Measurements from ENCODE around the gene PDZD4.

PDZD4 gene

GRCh38 chrX:153782313-153782712, 48.0 kb downstream of the PDZD4 start:
- DNase-seq: no peak

DNA sequence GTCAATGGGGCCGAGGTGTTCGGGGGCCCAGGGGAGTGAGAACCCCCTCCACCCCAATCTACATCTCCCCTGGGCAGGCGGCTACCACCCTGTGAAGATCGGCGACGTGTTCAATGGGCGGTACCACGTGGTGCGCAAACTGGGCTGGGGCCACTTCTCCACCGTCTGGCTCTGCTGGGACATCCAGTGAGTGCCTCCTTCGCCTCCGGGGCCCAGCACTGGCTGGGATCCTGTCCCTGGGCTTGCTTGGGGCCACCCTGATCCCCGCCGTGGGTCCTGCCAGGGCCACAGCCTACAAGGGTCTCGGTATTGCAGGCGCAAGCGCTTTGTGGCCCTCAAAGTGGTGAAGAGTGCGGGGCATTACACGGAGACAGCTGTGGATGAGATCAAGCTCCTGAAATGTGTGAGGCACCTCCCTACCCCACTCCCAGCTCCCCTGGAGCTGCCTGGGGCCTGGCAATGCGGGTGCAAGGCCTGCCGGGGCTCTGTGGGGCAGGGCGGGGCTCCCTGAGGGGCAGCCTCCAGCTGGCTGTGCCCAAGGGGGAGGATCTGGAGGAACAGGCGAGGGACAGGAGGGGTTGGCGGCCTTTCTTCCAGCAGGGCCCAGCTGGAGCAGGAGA, 48.8 kb downstream of the PDZD4 start:
- no peak for DNase-seq

- DNase-seq: peak; percentile 11
Observed at GRCh38 chrX:153780678-153781427, 49.5 kb downstream of the PDZD4 start, which contains the start of gene SRPK3. SRPK3 (plus strand) TSS chrX:153781041; CDS start chrX:153781087, 46 bp downstream.

DNA sequence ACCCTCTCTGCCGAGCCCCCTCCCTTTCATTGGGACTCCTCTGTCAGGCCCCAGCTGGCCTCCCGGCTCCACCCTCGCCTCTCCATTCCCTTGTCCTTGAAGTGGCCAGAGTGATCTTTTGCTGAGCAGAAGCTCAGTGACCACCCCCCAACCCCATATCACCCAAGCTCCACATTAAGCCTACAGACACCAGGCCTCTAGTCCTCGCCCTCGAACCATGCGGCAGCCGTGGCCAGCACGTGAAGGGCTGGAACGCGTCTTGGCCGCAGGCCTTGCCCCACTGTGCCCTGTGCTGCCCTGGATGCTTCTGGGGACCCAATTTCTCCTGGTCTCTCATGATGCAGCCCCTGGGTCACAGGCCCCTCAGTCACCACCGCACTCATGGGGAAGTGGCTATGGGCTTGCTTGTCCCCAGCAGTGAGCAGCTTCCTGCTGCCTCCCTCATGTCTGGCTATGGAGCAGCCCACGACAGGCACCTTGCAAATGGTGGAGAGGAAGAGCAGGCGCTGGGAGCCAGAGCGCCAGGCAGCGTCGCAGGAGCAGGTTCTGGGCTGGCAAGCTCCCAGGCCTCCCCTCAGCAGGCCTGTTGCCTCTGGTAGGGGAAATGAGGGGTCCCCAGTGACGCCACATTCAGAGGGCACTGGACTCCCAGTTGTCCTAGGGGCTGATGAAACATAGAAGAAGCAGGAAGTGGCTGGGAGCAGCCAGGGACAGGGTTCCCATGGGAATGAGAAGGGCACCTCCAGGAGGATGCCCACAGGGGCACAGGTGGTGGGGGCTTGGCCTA, 50.3 kb downstream of the PDZD4 start:
- DNase-seq: no peak

GRCh38 chrX:153778684-153779101, 51.7 kb downstream of the PDZD4 start:
- DNase-seq: no peak

- no peak for DNase-seq
Observed at GRCh38 chrX:153778181-153778580, 52.2 kb downstream of the PDZD4 start.

DNA sequence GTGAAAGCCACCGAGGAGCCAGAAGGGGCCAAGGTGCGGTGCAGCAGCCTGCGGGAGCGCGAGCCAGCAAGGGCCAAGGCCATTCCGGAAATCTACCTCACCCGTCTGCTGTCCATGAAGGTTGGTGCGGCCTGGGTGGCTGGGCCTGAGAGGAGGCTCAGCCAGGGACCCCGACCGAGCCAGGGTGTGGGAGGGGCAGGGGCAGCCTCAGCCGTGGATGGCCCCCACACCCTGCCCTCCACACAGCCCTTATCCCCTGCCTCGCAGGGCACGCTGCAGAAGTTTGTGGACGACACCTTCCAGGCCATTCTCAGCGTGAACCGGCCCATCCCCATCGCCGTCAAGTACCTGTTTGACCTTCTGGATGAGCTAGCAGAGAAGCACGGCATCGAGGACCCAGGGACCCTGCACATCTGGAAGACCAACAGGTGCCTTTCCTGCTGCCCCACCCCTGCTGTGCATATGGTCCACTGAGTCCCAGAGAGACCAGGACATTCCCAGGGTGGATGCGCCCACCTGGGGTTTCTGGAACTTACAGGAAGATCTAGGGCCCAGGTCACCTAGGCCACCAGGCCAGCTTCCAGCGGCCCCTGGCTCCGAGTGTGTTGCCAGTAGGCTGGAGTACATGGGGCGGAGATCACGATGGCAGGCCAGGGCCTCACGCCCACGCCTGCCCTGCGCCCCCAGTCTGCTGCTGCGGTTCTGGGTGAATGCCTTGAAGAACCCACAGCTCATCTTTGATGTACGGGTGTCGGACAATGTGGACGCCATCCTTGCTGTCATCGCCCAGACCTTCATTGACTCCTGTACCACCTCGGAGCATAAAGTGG, 52.9 kb downstream of the PDZD4 start:
- DNase-seq: no peak

GRCh38 chrX:153776611-153777045, 53.7 kb downstream of the PDZD4 start:
- no peak for DNase-seq

DNA sequence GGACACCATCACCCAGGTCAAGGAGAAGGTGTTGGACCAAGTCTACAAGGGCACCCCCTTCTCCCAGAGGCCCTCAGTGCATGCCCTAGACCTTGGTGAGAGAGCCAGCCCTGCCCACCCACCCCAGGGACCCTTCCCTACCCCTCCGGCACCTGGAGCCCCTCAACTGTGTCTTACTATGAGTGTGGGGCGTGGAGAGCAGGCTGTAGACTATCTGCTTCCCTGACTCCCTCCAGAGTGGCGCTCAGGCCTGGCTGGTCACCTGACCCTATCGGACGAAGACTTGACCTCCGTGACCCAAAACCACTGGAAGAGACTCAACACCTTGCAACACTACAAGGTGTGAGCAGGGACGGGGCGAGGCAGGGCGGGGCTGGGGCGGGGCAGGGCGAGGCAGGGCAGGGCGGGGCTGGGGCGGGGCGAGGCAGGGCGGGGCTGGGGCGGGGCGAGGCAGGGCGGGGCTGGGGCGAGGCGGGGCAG, 54.2 kb downstream of the PDZD4 start:
- no peak for DNase-seq

DNA sequence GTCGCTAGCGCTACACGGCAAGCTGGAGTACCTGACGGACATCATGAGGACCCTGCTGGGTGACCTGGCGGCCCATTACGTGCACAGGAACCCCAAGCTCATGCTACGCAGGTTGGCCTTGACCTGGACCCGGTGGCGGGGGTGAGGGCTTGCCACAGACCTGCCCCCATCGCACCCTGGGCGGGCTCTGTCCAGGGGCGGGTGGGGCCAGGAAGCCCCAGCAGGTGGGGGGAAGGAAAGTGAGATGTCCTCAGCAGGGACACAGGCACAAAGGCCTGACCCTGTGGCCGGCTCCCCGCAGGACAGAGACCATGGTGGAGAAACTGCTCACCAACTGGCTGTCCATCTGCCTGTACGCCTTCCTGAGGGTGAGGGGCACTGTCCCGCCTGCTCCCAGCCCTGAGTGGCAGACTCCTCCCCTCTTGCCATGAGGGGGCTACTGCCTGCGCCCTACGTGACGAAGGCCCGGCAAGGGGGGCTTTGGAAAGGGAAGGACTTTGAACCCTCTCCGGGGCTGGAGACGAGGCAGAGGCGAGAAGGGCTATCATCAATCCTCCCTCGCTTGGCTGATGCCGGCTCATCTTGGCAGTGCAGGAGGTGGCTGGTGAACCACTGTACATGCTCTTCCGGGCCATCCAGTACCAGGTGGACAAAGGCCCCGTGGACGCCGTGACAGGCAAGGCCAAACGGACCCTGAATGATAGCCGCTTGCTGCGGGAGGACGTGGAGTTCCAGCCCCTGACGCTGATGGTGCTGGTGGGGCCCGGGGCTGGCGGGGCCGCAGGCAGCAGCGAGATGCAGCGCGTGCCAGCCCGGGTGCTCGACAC, 54.8 kb downstream of the PDZD4 start:
- DNase-seq: no peak

DNA sequence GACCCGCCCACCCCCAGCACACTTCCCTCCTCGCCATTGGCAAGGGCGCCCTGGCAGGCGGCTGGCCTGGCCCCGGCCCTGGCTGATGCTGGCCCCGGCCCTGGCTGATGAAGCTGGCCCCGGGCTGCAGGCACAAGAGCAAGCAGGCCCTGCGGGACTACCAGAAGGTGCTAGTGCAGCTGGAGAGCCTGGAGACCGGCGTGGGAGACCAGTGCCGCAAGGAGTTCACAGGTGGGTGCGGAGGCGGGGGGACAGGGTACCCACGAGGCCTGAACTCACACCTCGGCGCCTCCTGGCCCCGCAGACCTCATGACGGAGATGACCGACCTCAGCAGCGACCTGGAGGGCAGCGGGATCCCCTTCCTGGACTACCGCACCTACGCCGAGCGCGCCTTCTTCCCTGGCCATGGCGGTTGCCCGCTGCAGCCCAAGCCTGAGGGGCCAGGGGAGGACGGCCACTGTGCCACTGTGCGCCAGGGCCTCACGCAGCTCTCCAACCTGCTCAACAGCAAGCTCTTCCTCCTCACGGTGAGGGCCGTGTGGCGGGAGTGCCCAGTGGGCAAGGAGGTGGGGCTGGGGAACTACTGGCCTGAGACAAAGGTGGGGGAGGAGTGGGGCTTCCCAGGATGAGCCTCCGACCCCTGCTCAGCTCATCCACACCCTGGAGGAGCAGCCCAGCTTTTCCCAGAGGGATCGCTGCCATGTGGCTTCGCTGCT, 55.6 kb downstream of the PDZD4 start:
- no peak for DNase-seq

DNA sequence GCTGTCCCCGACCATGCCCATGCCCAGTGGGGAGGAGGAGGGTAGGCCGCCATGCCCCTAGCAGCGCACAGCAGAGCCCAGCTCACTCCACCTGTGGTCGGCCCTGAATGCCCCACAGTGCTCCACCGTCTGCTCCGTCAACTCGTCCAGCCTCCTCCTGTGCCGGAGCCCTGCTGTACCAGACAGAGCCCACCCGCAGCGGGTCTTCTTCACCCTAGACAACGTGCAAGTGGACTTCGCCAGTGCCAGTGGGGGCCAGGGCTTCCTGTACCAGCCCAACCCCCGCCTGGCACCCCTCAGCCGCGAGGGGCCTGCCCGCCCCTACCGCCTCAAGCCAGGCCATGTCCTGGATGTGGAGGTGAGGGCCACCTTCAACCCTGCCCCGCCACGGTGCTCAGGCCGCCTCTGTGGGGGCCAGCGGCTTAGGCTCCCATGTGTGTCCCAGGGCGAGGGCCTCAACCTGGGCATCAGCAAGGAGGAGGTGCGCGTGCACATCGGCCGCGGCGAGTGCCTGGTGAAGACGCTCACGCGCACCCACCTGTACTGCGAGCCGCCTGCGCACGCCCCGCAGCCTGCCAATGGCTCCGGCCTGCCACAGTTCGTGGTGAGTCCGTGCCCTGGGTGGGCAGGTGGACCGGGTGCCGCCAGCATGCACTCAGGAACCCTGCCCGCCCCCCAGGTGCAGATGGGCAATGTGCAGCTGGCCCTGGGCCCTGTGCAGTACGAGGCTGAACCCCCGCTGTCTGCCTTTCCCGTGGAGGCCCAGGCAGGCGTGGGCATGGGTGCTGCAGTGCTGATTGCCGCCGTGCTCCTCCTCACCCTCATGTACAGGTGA, 56.4 kb downstream of the PDZD4 start:
- no peak for DNase-seq

DNA sequence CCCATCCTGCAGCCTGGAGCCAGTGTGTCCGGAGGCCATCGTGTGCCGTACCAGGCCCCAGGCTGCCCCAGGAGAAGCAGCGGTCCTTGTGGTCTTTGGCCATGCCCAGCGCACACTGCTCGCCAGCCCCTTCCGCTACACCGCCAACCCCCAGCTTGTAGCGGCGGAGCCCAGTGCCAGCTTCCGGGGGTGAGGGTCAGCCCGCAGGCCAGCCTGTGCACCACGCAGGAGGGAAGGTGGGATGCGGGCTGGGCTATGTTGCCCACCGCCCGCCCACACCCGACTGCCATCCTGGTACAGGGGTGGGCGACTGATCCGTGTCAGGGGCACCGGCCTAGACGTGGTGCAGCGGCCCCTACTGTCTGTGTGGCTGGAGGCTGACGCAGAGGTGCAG, 57.1 kb downstream of the PDZD4 start:
- DNase-seq: no peak

- no peak for DNase-seq
Observed at GRCh38 chrX:153772316-153773217, 57.8 kb downstream of the PDZD4 start.

- no peak for DNase-seq
Observed at GRCh38 chrX:153771415-153772315, 58.7 kb downstream of the PDZD4 start.

- DNase-seq: no peak
Observed at GRCh38 chrX:153770601-153771414, 59.5 kb downstream of the PDZD4 start.
